Muscle layer of duodenum (tissue), 2 donors: ENCODE results near the gene ST3GAL2.

Experiments
- H3K27ac ChIP-seq: one replicate; pipeline ENCODE4 v1.7.0; 2013; ENCODE audit warnings: mild to moderate bottlenecking, low read length
- H3K27me3 ChIP-seq: one replicate; pipeline ENCODE4 v1.7.0; 2013; ENCODE audit warnings: low read depth, mild to moderate bottlenecking, control low read depth, low read length
- H3K36me3 ChIP-seq, 2 donors: one replicate each; pipeline ENCODE4 v1.7.0; 2013; ENCODE audit warnings: low read length in 2 of 2, control low read depth in 1 of 2, mild to moderate bottlenecking in 1 of 2; ENCODE audit not compliant: insufficient read depth in 2 of 2, control insufficient read depth in 1 of 2
- H3K4me1 ChIP-seq, 2 donors: one replicate each; pipeline ENCODE4 v1.7.0; 2013; ENCODE audit warnings: low read length in 2 of 2, mild to moderate bottlenecking in 2 of 2, control low read depth in 1 of 2, moderate library complexity in 1 of 2; ENCODE audit not compliant: insufficient read depth in 2 of 2, control insufficient read depth in 1 of 2
- H3K4me3 ChIP-seq, 2 donors: one replicate each; pipeline ENCODE4 v1.7.0; 2013; ENCODE audit warnings: low read length in 2 of 2, low read depth in 1 of 2, mild to moderate bottlenecking in 1 of 2
- H3K9me3 ChIP-seq, 2 donors: one replicate each; pipeline ENCODE4 v1.7.0; 2013; ENCODE audit warnings: low read length in 2 of 2, control low read depth in 1 of 2, mild to moderate bottlenecking in 1 of 2; ENCODE audit not compliant: control insufficient read depth in 1 of 2
- donor health status: healthy.

Gene ST3GAL2

DNA sequence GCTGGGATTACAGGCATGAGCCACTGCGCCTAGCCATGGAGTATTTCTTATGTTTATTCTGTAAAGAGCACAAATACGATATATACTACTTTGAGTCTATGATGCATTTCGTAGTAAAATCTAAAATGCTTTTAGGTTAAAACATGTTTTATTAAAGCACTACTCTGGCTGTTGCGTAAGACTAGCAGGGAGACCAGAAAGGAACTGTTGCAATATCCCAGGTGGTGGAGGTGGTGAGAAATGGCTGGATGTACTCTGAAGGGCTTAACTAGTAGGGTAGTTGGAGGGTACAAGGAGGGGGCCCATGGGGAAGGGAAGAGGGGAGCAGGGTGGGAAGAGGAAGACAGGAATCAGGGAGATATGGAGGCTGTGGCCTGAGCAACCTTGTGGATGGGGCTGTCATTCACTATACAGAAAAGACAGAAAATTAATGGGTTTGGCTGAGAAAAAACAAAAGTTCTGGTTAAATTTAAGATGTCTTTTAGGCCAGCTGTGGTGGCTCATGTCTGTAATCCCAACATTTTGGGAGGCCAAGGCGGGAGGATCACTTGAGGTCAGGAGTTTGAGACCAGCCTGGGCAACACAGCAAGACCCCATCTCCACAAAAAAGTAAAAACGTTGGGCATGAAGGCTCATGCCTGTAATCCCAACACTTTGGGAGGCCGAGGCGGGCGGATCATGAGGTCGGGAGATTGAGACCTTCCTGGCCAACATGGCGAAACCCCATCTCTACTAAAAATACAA lies 35.8 kb downstream of the ST3GAL2 start:
- Histone ChIP-seq H3K4me3 (no peak overlapping the region), H3K36me3 (peaks cover 5 to 22% of the 10 kb centered on the region in 2 donors), H3K4me1 (peaks cover 0 to 4% of the 10 kb centered on the region in 2 donors), H3K27ac (no peak overlapping the region), H3K27me3 (no peaks in the 10 kb centered on the region), H3K9me3 (no peaks in the 10 kb centered on the region)

DNA sequence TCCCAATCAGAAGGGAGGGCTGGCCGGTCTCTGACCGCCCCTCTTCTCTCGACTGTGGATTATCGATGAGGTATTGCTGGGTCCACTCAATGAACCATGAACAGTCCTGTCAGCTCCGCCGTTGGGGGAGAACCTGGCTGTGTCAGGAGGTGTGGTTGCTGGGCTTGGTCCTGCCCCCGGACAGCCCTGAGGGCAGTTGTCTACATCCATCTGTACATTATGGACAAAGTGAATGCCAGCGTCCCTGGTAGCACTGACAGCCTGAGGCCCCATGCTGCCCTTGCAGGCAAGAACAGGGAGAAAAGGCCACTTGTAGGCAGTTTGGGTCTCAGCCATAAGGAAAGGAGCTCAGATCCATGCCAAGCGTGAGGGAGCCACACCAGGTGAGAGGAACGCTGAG lies 38.9 kb downstream of the ST3GAL2 start:
- Histone ChIP-seq H3K27me3 (no peaks in the 10 kb centered on the region), H3K4me3 (no peak overlapping the region), H3K4me1 (peaks cover 0 to 4% of the 10 kb centered on the region in 2 donors), H3K27ac (no peak overlapping the region), H3K9me3 (no peaks in the 10 kb centered on the region), H3K36me3 (peaks cover 7 to 29% of the 10 kb centered on the region in 2 donors)

DNA sequence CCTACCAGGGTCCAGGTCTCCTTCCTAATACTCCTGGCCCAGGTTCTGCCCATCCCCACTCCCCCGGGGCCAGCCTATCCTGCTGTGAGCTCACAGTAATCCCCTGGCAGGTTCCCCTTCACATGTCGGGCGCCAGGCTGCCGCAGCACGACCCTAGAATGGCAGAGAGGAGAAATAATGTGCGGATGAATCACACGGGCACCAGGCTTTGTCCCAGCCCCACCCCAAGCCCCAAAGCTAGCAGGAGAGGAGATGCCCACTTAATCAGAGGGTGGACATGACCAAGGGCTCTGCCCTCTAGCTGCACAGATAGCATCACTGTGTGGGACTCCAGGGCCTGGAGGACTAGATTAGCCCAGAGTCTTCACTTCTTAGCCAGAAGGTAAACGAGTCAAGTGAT lies 39.5 kb downstream of the ST3GAL2 start:
- Histone ChIP-seq H3K4me1 (peaks cover 0 to 3% of the 10 kb centered on the region in 2 donors), H3K27ac (no peak overlapping the region), H3K27me3 (no peaks in the 10 kb centered on the region), H3K9me3 (no peaks in the 10 kb centered on the region), H3K4me3 (no peak overlapping the region), H3K36me3 (peaks cover 7 to 35% of the 10 kb centered on the region in 2 donors)

DNA sequence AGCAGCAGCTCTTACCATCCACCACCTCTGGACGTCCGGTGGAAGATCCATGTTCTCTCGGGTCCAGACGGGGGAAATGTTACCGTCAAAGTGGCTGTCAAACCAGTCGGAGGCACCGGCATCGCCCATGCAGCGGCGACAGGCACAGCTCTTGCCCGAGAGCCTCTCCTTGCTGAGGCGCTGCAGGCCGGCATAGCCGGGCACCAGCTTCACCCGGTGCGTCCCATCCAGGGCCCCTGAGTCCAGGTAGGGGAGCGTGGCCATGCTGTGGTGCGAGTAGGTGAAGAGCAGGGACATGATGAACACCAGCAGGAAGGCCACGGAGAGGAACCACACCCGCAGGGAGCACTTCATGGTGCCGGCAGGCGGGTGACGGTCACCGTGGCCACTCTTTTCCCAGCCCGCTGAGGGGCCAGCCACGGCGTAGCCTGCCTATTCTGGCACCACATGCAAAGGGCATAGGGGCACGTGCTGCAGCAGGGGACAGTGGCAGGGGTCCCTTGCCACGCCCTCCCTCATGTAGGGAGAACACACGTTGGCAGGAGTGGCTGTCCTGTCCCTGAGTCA lies 40.6 kb downstream of the ST3GAL2 start:
- Histone ChIP-seq H3K27ac (no peak overlapping the region), H3K36me3 (peaks cover 12 to 45% of the 10 kb centered on the region in 2 donors), H3K9me3 (no peaks in the 10 kb centered on the region), H3K4me3 (no peak overlapping the region), H3K4me1 (no peaks in the 10 kb centered on the region), H3K27me3 (no peaks in the 10 kb centered on the region)

DNA sequence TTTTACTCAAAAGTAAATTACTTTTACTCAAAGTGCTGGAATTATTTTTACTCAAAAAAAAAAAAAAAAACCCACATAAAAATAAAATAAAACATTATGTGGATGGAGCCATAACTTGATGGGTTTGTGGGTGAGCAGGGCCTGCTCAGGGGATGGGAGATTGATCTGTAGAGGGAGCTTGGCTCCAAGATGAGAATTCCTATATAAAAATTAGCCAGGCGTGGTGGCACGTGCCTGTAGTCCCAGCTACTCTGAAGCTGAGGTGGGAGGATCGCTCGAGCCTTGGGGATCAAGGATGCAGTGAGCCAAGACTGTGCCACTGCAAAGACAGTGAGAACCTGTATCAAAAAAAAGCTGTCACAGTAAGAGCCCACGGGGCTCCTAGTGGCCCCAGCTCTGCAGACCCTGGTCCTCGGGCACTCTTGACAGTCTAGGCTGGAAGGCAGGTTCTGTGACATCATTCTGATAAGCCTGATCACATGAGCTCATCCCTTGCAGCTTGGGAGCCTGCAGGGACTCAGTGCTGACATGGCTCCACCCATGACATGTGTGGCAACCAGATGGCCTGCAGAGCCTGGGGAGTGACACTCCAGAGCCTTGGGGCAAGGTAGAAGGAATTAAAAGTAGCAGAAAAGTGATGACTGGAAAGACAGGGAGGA lies 42.5 kb downstream of the ST3GAL2 start:
- Histone ChIP-seq H3K9me3 (no peaks in the 10 kb centered on the region), H3K27me3 (no peaks in the 10 kb centered on the region), H3K4me1 (peaks cover 0 to 6% of the 10 kb centered on the region in 2 donors), H3K4me3 (no peak overlapping the region), H3K27ac (no peak overlapping the region), H3K36me3 (peaks cover 12 to 45% of the 10 kb centered on the region in 2 donors)

DNA sequence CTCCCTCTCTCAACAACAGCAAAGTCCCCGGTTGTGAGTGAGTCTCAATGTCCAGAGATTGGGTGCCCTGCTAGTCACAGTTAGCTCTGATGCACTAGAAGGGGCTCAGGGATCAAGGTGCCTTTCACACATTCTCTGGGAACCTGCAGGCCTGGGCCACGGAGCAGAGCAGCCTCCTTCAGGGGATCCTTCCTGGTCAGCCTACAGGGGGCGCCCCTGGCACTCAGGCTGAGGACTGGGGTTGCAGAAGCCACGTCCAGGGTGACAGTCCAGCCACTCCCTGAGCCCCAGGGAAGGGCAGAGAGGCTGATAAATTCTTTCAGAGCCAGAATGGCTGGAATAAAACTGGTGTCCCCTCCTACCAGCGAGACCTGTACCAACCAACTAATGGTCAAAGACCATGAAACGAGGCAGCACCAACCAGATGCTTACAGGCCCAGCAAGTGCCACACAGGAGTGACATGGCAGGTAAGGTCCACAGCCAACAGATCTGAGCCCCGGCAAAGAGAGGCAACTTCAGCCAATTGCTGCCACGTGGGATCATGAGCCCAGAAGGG lies 43.5 kb downstream of the ST3GAL2 start:
- H3K36me3 ChIP-seq, result peaks cover 10 to 44% of the 10 kb centered on the region in 2 donors
- no peak overlapping the region for H3K4me3 ChIP-seq

DNA sequence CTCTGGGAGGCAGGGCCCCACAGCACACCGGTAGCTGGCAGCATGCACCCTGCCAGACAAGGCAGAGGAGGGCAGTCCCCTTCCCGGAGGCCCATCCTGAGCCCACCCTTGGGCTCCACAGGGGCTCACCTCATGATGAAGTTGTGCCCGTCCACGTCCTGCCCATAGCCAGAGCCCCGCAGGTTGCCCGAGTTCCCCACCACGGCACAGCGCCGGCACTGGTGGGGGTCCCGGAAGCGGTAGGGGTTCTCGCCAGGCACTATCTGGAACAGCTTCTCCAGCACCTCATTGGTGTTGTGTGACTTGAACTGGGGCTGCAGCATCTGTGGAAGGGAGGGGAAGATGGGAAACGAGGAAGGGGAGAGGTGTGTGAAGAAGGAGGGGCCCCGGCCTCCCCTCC lies 44.0 kb downstream of the ST3GAL2 start:
- Histone ChIP-seq H3K36me3 (peaks cover 7 to 39% of the 10 kb centered on the region in 2 donors), H3K27ac (no peak overlapping the region), H3K27me3 (no peaks in the 10 kb centered on the region)

More for the DNA sequence above, 43.5 kb downstream of the ST3GAL2 start:
- H3K27me3 ChIP-seq, result no peaks in the 10 kb centered on the region
- no peaks in the 10 kb centered on the region for H3K9me3 ChIP-seq
- peaks cover 0 to 6% of the 10 kb centered on the region in 2 donors for H3K4me1 ChIP-seq
- H3K27ac ChIP-seq, result no peak overlapping the region

DNA sequence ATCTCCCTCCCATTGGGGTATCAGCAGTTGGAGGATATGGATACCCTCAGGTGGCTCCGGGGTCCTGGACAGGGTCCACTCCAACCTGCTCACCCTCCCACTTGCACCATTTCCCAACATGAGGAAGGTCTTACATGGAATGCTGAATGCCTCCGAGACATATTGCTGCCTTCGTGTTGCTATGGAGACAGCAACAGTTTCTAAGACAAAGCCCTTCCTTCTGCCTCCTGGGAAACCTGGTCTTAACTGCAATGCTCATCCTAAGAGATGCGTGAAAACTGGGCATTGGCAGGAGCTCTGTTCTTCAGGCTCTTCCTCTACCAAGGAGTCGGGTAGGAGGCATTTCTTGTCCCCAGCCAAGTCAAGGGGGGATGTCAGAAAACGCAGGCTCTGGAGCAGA lies 45.2 kb downstream of the ST3GAL2 start:
- H3K27ac ChIP-seq, result no peak overlapping the region

More for the DNA sequence above, 44.0 kb downstream of the ST3GAL2 start:
- no peaks in the 10 kb centered on the region for H3K9me3 ChIP-seq
- peaks cover 0 to 6% of the 10 kb centered on the region in 2 donors for H3K4me1 ChIP-seq
- no peak overlapping the region for H3K4me3 ChIP-seq

DNA sequence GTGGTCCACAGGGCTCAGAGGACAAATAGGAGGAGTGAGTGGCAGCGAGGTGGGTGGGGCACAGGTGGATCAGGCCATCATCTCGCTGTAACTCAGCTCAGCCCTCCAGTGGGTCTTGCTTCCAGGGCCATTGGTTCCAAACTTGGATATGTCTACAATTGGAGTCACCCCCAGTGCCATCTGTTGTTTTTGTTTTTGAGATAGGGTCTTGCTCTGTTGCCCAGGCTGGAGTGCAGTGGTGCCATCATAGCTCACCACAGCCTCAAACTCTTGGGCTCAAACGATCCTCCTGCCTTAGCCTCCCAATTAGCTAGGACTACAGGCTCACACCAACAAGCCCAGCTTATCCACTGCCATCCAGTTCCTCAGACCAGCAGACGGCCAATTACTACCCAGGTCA lies 46.3 kb downstream of the ST3GAL2 start:
- H3K36me3 ChIP-seq, result peaks cover 12 to 25% of the 10 kb centered on the region in 2 donors
- H3K4me3 ChIP-seq, result no peak overlapping the region
- H3K27me3 ChIP-seq, result no peaks in the 10 kb centered on the region
- H3K9me3 ChIP-seq, result no peaks in the 10 kb centered on the region
- H3K4me1 ChIP-seq, result peaks cover 0 to 6% of the 10 kb centered on the region in 2 donors
- H3K27ac ChIP-seq, result no peak overlapping the region

More for the DNA sequence above, 45.2 kb downstream of the ST3GAL2 start:
- no peaks in the 10 kb centered on the region for H3K9me3 ChIP-seq
- peaks cover 0 to 6% of the 10 kb centered on the region in 2 donors for H3K4me1 ChIP-seq
- H3K4me3 ChIP-seq, result no peak overlapping the region
- no peaks in the 10 kb centered on the region for H3K27me3 ChIP-seq
- H3K36me3 ChIP-seq, result peaks cover 7 to 28% of the 10 kb centered on the region in 2 donors

DNA sequence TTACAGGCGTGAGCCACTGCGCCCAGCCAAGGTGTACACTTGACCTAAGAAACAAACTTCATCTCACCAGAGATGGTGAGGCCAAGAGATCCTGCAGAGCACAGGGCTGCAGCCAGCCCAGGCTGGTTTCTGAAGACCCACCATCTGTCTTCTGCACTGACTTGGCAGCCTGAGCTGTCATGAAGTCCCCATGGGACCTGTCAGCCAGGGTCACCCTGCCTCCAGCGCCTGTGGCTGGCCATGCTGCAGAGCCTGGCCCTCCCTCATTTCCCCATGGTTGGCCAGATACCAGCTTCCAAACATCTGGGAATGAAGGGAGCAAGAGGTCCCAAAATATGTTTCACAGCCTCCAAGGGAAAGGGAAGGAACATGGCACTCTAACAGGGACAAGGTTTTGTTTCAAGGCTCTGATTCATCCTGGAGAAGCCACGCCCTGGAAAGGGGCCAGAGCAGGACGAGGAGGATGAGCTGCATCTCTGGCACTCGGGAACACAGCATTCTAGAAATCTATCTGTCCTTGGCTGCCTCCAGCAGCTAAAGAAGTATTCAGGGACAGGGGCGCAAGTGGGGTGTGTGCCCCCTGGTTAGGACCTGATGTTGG lies 46.9 kb downstream of the ST3GAL2 start:
- Histone ChIP-seq H3K4me3 (no peak overlapping the region), H3K4me1 (peaks cover 0 to 6% of the 10 kb centered on the region in 2 donors), H3K27ac (no peak overlapping the region), H3K27me3 (no peaks in the 10 kb centered on the region), H3K36me3 (peaks cover 12 to 24% of the 10 kb centered on the region in 2 donors), H3K9me3 (no peaks in the 10 kb centered on the region)

DNA sequence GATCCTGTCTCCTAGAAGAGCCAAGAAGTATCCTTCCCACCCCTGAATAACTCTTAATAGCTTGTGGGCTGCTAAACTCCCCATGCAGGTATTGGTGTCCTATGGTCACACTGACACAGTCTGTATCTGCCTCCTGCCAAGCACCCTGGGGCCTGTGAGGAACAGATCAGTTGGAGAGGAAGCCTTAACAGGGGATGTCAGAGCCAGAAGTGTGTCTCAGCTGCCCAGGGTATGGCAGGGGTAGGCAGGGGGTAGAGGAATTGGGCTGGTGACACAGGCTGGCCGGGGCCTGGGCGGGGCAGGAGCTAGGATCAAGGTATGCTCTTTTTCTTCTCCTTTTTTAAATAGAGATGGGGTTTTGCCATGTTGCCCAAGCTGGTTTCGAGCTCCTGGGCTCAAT lies 47.5 kb downstream of the ST3GAL2 start:
- Histone ChIP-seq H3K27me3 (no peaks in the 10 kb centered on the region), H3K36me3 (peaks cover 12 to 24% of the 10 kb centered on the region in 2 donors), H3K27ac (no peak overlapping the region), H3K9me3 (no peaks in the 10 kb centered on the region), H3K4me3 (no peak overlapping the region), H3K4me1 (peaks cover 0 to 6% of the 10 kb centered on the region in 2 donors)
